Measurements from ENCODE around the gene ACY1. TPM values are rescaled to one million over a fixed set of nuclear protein-coding genes. Genes with fewer than 3 reads are reported as not detected.

The ACY1 gene
- polyA plus RNA-seq, 12 donors, result 7.7 to 44.6 (median 13.0) TPM; not detected in 1

- DNase-seq, result no peak
These were observed 38.1 kb upstream of the ACY1 start for GRCh38 chr3:51945031-51945840.

GRCh38 chr3:51945926-51946705 lies 37.2 kb upstream of the ACY1 start:
- no peak for DNase-seq

GRCh38 chr3:51946796-51947195 lies 36.5 kb upstream of the ACY1 start:
- DNase-seq, result no peak

GRCh38 chr3:51947215-51947900 lies 36.0 kb upstream of the ACY1 start:
- no peak for DNase-seq

GRCh38 chr3:51948016-51948580 lies 35.2 kb upstream of the ACY1 start:
- no peak for DNase-seq

- DNase-seq, result no peak
These were observed 34.2 kb upstream of the ACY1 start for GRCh38 chr3:51949121-51949520.

- no peak for DNase-seq
These were observed 32.4 kb upstream of the ACY1 start for GRCh38 chr3:51950899-51951298.

- no peak for DNase-seq
These were observed 29.9 kb upstream of the ACY1 start for GRCh38 chr3:51953445-51953844.

GRCh38 chr3:51954105-51954504 lies 29.2 kb upstream of the ACY1 start:
- DNase-seq, result no peak

- no peak for DNase-seq
These were observed 28.6 kb upstream of the ACY1 start for GRCh38 chr3:51954713-51955112.

GRCh38 chr3:51955175-51955892 lies 28.0 kb upstream of the ACY1 start, which contains the start of gene GPR62:
GPR62 (plus strand) TSS chr3:51955381; CDS start chr3:51955653, 272 bp downstream.
- no peak for DNase-seq

- DNase-seq, result peak; percentile 39
These were observed 27.2 kb upstream of the ACY1 start for GRCh38 chr3:51955893-51956770.

- no peak for DNase-seq
These were observed 25.7 kb upstream of the ACY1 start for GRCh38 chr3:51957520-51958205.

- no peak for DNase-seq
These were observed 24.5 kb upstream of the ACY1 start for GRCh38 chr3:51958603-51959521.

- DNase-seq, result no peak
These were observed 23.7 kb upstream of the ACY1 start for GRCh38 chr3:51959651-51960050.

GRCh38 chr3:51960386-51960785 lies 22.9 kb upstream of the ACY1 start:
- DNase-seq, result no peak

GRCh38 chr3:51961011-51961410 lies 22.3 kb upstream of the ACY1 start:
- no peak for DNase-seq
